Ammon's horn (tissue), 1 donor: ENCODE results near the gene MCRIP2.
A peak's percentile ranks its signal among the peaks of the same experiment; 100 is the strongest.

Source experiments
- DNase-seq: peaks from one replicate; pipeline ENCODE4 v3.0.0-alpha.2; 2016; ENCODE audit warnings: low spot score

The MCRIP2 gene

DNA sequence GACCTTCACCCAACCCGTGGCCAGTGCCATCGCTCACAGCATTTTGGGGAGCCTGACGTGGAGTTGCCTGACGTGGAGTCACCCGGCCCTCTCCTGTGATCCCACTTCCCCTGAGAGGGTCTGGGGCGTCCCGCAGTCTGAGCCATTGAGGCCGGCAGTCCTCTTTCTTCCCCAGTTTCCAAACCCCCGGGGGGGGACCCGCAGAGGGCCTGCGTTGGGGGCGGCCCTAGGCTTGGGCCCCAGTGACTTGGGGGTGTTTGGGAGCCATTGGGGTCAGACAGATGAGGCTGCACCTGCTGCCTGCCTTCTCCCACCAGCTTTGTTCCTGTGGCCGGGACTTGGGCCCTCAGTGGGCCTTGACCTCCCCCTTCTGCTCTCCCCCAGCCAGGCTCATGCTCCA, 28.0 kb downstream of the MCRIP2 start:
- DNase-seq = no peak

DNA sequence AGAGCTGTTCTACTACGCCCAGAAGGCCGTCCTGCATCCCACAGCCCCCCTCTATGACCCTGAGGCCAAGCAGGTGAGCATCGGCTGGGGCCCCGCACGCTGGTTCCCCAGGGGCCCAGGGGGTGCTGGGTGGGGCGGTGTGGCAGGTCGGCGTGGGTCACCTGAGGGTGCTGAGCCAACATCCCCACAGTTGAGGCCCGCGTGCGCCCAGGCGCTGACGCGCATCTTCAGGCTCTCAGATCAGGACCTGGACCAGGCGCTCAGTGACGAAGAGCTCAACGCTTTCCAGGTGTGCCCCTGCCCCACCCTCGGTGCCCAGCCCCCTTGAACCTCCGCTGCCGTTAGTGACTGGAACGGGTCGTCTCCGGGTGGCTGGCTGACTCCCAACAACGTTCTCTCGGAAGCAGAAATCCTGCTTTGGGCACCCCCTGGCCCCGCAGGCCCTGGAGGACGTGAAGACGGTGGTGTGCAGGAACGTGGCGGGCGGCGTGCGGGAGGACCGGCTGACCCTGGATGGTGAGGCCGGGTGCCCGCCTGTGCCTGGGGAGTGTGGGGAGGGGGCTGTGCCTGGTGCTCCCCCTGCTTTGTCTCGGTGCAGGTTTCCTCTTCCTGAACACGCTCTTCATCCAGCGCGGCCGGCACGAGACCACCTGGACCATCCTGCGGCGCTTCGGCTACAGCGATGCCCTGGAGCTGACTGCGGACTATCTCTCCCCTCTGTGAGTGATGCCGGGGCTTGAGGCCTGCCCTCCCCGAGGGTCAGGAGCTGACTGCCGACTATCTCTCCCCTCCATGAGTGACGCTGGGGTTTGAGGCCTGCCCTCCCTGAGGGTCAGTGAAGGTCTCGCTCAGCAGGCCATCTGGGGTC, 29.1 kb downstream of the MCRIP2 start:
- DNase-seq = no peak

DNA sequence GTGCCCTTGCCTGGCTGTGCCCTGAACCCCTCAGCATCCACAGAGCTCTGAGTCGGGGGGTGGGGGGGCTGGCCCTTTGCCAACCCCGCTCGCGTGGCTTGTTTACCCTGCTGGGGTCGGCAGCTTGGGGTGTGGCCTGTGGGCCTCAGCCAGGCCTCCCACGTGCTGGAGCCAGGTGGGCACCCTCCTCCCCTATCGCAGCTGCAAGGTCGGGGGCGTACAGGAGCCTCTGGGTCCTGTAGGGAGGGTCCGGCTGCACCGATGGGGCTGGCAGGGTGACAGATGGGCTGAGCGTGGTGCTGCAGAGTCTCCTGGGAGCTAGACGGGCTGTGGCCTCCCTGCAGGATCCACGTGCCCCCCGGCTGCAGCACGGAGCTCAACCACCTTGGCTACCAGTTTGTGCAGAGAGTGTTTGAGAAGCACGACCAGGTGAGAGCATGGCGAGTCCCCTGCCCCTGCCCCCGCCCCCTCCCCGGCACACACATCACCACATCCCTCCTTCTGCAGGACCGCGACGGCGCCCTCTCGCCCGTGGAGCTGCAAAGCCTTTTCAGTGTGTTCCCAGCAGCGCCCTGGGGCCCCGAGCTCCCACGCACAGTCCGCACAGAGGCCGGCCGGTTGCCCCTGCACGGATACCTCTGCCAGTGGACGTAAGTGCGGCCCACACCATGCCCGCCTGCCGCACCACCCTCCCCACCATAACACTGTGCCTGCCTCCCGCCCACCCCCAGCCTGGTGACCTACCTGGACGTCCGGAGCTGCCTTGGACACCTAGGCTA, 29.9 kb downstream of the MCRIP2 start:
- no peak for DNase-seq

DNA sequence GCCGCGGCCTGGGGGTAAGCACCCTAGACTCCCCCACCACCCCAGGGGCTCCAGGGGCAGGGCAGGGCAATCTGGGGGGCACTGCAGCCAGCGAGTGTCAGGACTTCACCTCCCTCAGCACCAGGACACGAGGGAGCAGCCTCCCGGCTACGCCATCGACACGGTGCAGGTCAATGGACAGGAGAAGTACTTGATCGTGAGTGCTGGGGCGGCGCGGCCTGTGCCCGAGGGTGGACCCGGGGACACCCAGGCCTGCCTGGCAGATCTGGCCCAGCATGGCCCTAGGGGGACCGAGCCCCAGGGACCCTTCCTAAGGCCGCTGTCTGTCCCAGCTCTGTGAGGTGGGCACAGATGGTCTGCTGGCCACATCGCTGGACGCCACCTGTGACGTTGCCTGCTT, 30.7 kb downstream of the MCRIP2 start:
- no peak for DNase-seq

DNA sequence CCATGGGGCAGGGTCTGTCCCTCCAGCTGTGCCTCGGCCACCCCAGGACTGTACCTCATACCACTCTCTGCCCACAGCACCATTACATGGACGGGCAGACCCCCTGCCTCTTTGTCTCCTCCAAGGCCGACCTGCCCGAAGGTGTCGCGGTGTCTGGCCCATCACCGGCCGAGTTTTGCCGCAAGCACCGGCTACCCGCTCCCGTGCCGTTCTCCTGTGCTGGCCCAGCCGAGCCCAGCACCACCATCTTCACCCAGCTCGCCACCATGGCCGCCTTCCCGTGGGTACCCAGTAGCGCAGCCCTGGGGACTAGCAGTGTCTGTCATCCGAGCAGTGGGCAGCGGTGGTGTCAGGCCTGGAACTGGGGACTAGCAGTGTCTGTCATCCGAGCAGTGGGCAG, 31.2 kb downstream of the MCRIP2 start:
- no peak for DNase-seq

DNA sequence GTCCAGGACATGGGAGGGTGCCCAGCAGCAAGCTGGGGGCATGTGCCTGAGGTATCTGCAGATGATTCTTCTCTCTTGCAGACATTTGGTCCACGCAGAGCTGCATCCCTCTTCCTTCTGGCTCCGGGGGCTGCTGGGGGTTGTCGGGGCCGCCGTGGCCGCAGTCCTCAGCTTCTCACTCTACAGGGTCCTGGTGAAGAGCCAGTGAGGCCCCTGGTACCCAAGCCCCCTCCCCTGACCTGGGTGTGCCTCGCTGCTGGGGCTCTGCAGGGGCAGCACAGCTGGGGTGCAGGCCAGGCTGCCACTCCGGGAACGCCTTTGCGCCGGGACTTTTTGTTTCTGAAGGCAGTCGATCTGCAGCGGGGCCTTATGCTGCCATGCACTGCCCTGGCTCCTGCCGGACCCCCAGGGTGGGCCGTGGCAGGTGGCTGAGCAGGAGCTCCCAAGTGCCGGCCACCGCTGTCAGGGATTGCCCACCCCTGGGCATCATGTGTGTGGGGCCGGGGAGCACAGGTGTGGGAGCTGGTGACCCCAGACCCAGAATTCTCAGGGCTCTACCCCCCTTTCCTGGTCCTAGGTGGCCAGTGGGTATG, 31.9 kb downstream of the MCRIP2 start:
- no peak for DNase-seq

DNA sequence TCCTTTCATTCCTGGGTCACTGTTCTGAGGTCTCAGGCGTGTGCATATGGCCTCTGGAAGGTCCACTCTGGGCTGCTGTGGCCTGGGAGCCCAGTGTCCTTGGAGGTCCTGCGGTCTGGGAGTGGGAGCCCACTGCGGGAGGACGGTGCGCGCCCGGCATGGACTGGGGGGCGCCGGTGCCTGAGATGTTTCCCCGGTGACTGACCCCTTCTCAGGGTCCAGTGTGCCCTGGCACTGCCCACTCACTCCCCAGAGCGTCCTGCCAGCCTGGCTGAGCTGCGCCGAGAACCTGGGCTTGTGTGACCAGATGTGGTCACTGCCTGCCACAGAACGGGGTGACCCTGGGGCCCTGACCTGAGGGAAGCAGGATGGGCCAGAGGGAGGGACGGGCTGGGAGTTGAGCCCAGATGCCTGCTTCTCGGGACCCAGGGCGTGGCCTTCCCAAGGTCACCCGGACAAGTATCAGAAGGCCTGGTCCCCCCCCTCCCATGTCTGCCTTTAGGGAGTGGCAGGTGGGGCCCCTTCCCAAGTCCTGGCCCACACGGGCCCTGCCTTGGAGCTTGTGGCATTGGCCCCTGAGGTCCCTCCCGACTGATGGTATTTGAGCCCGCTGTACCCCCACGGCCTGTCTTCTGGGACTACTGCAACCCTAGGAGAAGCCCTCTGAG, 32.7 kb downstream of the MCRIP2 start:
- DNase-seq = no peak

DNA sequence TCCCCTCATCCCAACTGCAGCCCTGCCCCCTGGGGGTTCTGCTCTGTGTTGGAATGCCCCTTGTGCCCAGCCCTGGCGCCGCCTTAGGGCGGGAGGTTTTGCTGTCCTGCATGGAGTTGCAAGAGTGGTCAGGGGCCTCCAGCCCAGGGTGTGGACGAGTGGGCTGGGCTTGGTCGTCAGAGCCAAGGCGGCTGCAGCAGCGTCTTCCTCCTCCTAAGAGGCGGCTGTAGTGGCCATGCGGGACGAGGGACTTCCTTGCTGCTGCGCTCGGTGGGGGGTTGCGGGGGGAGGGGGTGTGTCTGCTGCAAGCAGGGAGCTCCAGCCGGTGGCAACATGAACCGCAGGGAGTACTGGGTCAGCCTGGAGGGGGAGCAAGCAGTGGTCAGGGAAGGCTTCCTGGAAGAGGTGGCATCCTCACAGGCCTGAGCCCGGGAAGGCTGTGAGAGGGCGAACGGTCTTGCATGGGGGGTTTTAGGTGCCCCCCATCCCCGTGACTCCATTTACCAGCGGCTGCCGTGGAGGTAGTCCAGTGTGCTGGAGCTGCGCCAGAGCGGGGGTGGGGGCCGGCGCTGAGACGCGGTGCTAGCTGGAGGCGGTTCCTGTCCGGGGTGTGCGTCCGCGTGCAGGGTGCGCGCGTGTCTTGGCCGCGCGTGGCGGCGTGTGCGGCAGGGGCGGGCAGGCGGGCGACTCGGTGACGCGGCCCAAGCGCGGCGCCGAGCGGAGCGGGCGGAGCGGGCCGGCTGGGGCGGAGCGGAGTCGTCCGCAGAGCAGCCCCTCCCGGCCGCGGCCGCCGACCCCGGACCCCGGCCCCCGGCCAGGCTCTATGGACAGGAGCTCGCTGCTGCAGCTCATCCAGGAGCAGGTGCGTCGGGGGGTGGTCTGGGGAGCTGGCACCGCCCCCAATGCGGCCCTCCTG, 33.6 kb downstream of the MCRIP2 start, which contains the start of gene RHBDL1:
Gene RHBDL1, plus strand, starts transcription at position 704 of the 916 bp plus-strand sequence. Its CDS starts 120 bp downstream, at position 824.
- DNase-seq = peak; percentile 48

DNA sequence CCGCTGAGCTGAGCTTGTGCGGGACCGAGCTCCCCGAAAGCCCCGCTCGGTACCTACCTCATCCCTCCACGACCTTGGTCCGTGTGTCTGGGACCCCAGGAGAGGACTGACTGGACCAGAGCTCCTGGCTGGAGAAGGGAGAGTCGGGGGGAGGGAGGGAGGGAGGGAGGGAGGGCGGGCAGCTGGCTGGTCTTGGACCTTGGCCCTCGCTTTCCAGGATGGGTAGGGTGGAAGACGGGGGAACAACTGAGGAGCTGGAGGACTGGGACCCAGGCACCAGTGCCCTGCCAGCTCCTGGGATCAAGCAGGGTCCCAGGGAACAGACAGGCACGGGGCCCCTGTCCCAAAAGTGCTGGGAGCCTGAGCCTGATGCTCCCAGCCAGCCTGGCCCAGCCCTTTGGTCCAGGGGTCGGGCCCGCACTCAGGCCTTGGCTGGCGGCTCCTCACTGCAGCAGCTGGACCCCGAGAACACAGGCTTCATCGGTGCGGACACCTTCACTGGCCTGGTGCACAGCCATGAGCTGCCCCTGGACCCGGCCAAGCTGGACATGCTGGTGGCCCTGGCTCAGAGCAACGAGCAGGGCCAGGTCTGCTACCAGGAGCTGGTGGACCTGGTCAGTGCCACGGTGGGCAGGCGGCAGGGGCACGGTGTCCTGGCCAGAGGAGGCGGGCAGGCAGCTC, 34.4 kb downstream of the MCRIP2 start:
- DNase-seq = no peak

DNA sequence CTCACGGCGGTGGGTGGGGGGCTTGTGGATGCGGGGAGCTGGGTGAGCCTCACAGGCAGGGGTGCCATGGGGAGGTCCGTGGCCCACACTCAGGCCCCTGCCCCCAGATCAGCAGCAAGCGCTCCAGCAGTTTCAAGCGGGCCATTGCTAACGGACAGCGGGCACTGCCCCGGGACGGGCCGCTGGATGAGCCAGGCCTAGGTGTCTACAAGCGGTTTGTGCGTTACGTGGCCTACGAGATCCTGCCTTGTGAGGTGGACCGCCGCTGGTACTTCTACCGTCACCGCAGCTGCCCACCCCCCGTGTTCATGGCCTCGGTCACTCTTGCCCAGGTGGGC, 34.9 kb downstream of the MCRIP2 start:
- no peak for DNase-seq

DNA sequence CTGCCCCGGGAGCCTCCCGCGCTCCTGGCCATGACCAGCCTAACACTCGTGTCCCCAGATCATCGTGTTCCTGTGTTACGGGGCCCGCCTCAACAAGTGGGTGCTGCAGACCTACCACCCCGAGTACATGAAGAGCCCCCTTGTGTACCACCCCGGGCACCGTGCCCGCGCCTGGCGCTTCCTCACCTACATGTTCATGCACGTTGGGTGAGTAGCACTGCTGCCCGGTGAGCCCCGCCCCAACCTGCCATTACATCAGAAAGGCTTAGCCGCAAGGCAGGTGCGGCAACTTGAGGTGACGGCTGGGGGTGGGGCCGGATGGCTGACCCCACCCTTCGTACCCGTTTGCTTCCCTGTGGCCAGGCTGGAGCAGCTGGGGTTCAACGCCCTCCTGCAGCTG, 35.3 kb downstream of the MCRIP2 start:
- no peak for DNase-seq

DNA sequence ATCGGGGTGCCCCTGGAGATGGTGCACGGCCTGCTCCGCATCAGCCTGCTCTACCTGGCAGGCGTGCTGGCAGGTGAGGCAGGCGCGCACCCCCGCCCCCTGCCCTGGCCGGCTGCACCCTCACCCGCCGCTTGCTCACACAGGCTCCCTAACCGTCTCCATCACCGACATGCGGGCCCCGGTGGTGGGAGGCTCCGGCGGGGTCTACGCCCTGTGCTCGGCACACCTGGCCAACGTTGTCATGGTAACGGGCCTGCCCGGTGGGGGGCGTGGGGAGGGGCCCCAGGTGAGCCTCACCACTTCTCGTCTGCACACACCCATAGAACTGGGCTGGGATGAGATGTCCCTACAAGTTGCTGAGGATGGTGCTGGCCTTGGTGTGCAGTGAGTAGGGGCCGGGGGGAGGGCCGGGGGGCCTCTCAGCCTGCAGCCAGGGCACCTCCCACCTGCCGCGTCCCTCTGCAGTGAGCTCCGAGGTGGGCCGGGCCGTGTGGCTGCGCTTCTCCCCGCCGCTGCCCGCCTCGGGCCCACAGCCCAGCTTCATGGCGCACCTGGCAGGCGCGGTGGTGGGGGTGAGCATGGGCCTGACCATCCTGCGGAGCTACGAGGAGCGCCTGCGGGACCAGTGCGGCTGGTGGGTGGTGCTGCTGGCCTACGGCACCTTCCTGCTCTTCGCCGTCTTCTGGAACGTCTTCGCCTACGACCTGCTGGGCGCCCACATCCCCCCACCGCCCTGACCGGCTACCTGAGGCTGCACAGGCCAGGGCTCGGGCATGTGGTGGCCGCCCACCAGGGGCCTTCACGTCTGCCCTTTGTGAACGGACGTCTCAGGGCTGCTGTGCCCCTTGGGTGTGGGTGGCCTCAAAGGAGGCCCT, 35.9 kb downstream of the MCRIP2 start:
- DNase-seq = no peak

DNA sequence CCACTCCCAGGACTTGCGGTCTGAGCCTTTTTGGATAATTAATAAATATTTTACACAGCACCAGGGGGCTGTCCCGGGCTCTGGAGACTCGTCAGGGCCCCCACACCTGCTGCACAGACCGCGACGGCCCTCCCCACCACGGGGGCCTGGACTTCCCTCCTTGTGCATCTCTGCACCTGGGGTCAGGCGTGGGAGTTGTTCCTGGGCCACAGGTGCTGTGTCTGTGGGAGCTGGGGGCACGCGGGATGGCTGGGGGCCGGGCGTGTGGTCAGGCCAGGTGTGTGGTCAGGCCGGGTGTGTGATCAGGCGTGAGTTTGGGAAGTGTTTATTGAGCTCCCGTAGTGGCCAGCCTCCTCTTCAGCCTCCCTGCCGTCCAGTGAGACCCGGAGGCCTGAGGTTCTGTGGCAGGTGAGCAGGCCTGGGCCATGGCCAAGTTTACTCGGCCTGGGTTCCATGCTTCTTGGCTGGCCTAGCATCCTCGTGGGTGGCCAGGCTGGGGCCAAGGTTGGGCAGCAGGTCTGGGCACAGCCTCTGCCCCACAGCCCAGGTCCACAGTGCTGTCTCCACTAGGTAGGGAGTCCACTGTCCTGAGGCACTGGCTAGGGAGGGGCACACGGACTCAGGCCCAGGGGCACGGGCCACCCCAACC, 36.7 kb downstream of the MCRIP2 start:
- no peak for DNase-seq

DNA sequence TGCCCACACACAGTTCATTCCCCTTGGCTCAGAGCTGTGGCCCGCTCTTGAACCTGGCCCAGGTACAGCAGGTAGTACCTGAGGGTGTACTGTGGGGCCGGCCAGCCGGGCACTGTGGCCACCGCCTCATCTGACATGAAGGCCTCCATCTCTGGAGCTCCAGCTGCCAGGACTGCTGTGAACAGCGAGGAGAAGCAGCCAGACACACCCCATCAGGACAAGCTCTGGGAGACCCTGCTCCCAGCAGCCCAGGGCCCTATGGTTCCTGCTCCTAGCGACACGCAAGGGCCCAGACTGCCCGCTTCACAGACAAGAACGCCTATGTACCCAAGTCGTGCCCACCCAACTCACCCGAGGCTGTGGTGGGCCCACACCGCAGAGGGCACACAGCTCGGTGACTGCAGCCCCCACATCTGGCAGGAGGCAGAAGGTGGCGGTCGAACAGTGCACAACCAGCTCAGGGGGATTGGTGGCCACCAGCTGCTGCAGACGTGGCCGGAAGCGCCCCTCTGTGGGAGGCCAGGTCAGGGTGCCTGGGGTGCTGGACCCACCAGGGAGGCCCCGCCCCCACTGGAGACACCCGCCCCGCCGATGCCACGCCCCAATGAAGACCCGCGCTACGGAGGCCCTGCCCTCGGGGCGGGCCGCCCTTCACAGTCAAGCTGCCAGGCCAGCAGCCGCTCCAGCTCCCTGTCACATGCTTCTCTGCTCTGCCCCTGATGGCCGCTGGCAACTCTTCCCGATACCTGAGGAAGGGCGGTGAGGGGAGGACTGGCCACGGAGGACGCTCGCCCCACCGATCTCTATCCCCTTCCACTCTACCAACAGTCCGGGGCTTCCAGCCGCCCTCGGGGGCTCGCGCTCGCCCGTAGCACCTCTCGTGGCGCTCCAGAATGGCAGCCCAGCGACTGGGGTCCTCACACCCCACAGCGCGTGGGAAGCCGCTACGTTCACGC, 37.5 kb downstream of the MCRIP2 start:
- DNase-seq = peak; percentile 72

DNA sequence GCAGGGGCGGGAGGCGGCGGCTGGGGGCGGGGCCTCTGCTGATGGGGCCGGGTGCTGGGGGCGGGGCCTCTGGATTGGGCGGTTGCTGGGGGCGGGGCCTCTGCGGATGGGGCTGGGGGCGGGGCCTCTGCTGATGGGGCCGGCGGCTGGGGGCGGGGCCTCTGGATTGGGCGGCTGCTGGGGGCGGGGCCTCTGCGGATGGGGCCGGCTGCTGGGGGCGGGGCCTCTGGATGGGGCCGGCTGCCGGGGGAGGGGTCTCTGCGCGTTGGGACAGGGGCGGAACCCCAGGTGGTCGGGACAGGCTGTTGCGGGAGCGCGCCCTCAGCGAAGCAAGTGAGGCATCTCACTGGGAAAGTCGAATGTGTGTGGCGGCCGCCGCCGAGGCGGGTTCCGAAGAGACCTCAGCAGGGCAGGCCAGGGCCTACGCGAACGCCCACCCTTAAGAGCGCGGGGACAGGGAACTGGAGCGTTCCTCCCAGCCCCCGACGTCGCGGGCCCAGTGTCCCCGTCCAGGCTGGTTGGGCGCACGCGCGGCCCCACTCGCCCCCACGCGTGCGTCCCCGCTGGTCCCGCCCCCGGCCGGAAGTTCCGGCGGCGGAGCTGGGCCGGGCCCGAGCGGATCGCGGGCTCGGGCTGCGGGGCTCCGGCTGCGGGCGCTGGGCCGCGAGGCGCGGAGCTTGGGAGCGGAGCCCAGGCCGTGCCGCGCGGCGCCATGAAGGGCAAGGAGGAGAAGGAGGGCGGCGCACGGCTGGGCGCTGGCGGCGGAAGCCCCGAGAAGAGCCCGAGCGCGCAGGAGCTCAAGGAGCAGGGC, 38.4 kb downstream of the MCRIP2 start, which contains the start of gene STUB1:
Gene STUB1, plus strand, starts transcription at position 597 of the 811 bp plus-strand sequence. Its CDS starts 116 bp downstream, at position 713.
- peak; percentile 85 for DNase-seq

DNA sequence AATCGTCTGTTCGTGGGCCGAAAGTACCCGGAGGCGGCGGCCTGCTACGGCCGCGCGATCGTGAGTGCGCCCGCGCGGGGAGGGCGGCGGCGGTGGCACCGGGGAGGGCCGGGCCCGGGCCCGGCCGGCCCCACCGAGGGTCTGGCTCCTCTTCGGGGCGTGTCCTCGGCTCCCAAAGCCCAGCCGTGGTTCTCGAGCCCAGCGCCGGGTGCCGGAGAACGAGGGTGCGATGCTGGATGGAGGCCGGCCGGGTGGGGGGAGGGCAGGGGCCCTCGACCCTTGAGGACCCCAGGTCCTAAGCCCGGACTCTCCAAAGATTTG, 39.0 kb downstream of the MCRIP2 start:
- DNase-seq = no peak
